Aorta (tissue), 5 donors: ENCODE results near the gene IKBKG. TPM values are rescaled to one million over a fixed set of nuclear protein-coding genes. Genes with fewer than 3 reads are reported as not detected.
"Not testable (repeated sequence)": the region's sequence is repeated elsewhere in the genome, so short reads cannot be mapped to it uniquely, and the experiment has no call there.

Experiments used
- ATAC-seq: fragments of 200-7000 bp; cut with Tn5 transposase; one replicate; pipeline ENCODE4 v1.9.1; 2022; ENCODE audit warnings: moderate library complexity; ENCODE audit not compliant: low FRiP score
- DNase-seq, 2 donors: peaks; one replicate each; pipeline ENCODE4 v3.0.0-alpha.2; 2020
- H3K27ac ChIP-seq, 2 donors: one replicate each; pipeline ENCODE4 v1.5.1; 2013; ENCODE audit warnings: low read length in 2 of 2, mild to moderate bottlenecking in 2 of 2, moderate library complexity in 2 of 2, control low read depth in 1 of 2, inconsistent platforms in 1 of 2, low read depth in 1 of 2
- H3K27me3 ChIP-seq, 2 donors: one replicate each; pipeline ENCODE4 v1.6.1; 2013; ENCODE audit warnings: control low read depth in 1 of 2, low read length in 1 of 2, mild to moderate bottlenecking in 1 of 2, moderate library complexity in 1 of 2; ENCODE audit not compliant: insufficient read depth in 2 of 2, control insufficient read depth in 1 of 2
- H3K36me3 ChIP-seq, 2 donors: one replicate each; pipeline ENCODE4 v1.6.1; 2013; ENCODE audit warnings: control low read depth in 1 of 2, low read length in 1 of 2, mild to moderate bottlenecking in 1 of 2; ENCODE audit not compliant: insufficient read depth in 2 of 2, control insufficient read depth in 1 of 2
- H3K4me1 ChIP-seq, 2 donors: one replicate each; pipeline ENCODE4 v1.6.1; 2013; ENCODE audit warnings: low read length in 2 of 2, control low read depth in 1 of 2, mild to moderate bottlenecking in 1 of 2, moderate library complexity in 1 of 2; ENCODE audit not compliant: insufficient read depth in 2 of 2, control insufficient read depth in 1 of 2
- H3K4me3 ChIP-seq, 2 donors: one replicate each; pipeline ENCODE4 v1.5.1; 2013; ENCODE audit warnings: low read length in 2 of 2, control low read depth in 1 of 2, mild to moderate bottlenecking in 1 of 2
- H3K9me3 ChIP-seq: one replicate; pipeline ENCODE4 v1.6.1; 2013; ENCODE audit warnings: mild to moderate bottlenecking, low read length; ENCODE audit not compliant: control insufficient read depth
- WGBS, 2 donors: extraction: QIAGEN DNeasy Blood & Tissue Kit; methylation state at CpG; one replicate each; pipeline ENCODE4 v1.1.7; 2013; 5-methylcytosine and 5-hydroxymethylcytosine counted together
- intact Hi-C, 2 donors: fragments of 100-400 bp; cut with DNase I; formaldehyde crosslinking; loops; one replicate each; pipeline versions ENCODE4 v1.14.2 to v1.15.0; 2022
- polyA plus RNA-seq, 2 donors: library from polyadenylated mRNA; stranded (reverse); fragments of 200-250 nt; gene quantifications; one replicate each; pipeline ENCODE4 v1.2.3, GENCODE V29; 2013
- total RNA-seq, 2 donors: library from RNA; stranded (reverse); fragmentation: NEBNext Ultra II Directional; extraction: Animal tissue kit (Norgen Biotek cat#: 25700); gene quantifications; one replicate each; pipeline ENCODE4 v1.2.1, GENCODE V29; 2021
- donor health status: healthy with polysubstance abuse.
- donor health status: Bipolar disorder and iron deficiency.
- donor health status: DM: no; HTN: no; CAD: no.
- donor health status: DM: no; HTN: no; CAD: no.
- donor health status: DM: yes; HTN: yes; CAD: no.

IKBKG gene
- total and polyA plus RNA-seq, 4 donors, result 12.0 to 51.3 (median 31.1) TPM

- H3K9me3 ChIP-seq, intact Hi-C loops, H3K4me1 ChIP-seq, ATAC-seq, H3K36me3 ChIP-seq, H3K27me3 ChIP-seq, H3K27ac ChIP-seq, DNase-seq, H3K4me3 ChIP-seq: not testable (repeated sequence)
- WGBS, 2 donors, result no CpG with 5 or more reads among the region's 10 CpGs
Observed at GRCh38 chrX:154562295-154562694, 14.9 kb downstream of the IKBKG start.

- H3K9me3 ChIP-seq, H3K27me3 ChIP-seq, H3K4me1 ChIP-seq, H3K36me3 ChIP-seq, intact Hi-C loops, H3K4me3 ChIP-seq, ATAC-seq, DNase-seq, H3K27ac ChIP-seq: not testable (repeated sequence)
- WGBS, 2 donors, result no CpG with 5 or more reads among the region's 11 CpGs
Observed at GRCh38 chrX:154570361-154570760, 22.9 kb downstream of the IKBKG start.

- H3K27me3 ChIP-seq, H3K4me3 ChIP-seq, ATAC-seq, H3K27ac ChIP-seq, H3K4me1 ChIP-seq, intact Hi-C loops, H3K36me3 ChIP-seq, H3K9me3 ChIP-seq, DNase-seq: not testable (repeated sequence)
- no CpG with 5 or more reads among the region's 10 CpGs for WGBS, 2 donors
Observed at GRCh38 chrX:154573061-154573460, 25.6 kb downstream of the IKBKG start.

- ATAC-seq, result peak; percentile 55
- no CpG with 5 or more reads among the region's 5 CpGs for WGBS, 2 donors
- H3K27me3 ChIP-seq, H3K4me3 ChIP-seq, H3K9me3 ChIP-seq, DNase-seq, H3K4me1 ChIP-seq, intact Hi-C loops, H3K36me3 ChIP-seq, H3K27ac ChIP-seq: not testable (repeated sequence)
Observed at GRCh38 chrX:154575076-154575475, 27.7 kb downstream of the IKBKG start.

- not testable (repeated sequence) for ATAC-seq
Observed at GRCh38 chrX:154582994-154583393, 35.6 kb downstream of the IKBKG start.

GRCh38 chrX:154584585-154585183 is 37.3 kb downstream of the IKBKG start, which contains the start of gene CTAG1A:
CTAG1A (plus strand) TSS chrX:154585133; CDS start chrX:154585207, 74 bp downstream.
- H3K9me3 ChIP-seq, H3K4me1 ChIP-seq, DNase-seq, H3K4me3 ChIP-seq, H3K36me3 ChIP-seq, intact Hi-C loops, H3K27me3 ChIP-seq, H3K27ac ChIP-seq: not testable (repeated sequence)
- WGBS, 2 donors, result no CpG with 5 or more reads among the region's 39 CpGs
- ATAC-seq, result peak; percentile 28

More at GRCh38 chrX:154582994-154583393, 35.6 kb downstream of the IKBKG start:
- H3K27me3 ChIP-seq, H3K9me3 ChIP-seq, H3K4me1 ChIP-seq, H3K4me3 ChIP-seq, DNase-seq, H3K27ac ChIP-seq, intact Hi-C loops, H3K36me3 ChIP-seq: not testable (repeated sequence)
- no CpG with 5 or more reads among the region's 8 CpGs for WGBS, 2 donors

GRCh38 chrX:154590415-154590814 is 43.0 kb downstream of the IKBKG start:
- intact Hi-C loops, H3K27me3 ChIP-seq, ATAC-seq, H3K4me1 ChIP-seq, DNase-seq, H3K4me3 ChIP-seq, H3K36me3 ChIP-seq, H3K9me3 ChIP-seq, H3K27ac ChIP-seq: not testable (repeated sequence)
- WGBS, 2 donors, result 53% methylated on average over 3 of the region's 13 CpGs; no CpG with 5 or more reads in 1 of the 2 donors

- no peaks in the 10 kb centered on the region for H3K9me3 ChIP-seq
- no peak overlapping the region for H3K4me3 ChIP-seq
- H3K27ac ChIP-seq, result no peak overlapping the region
- H3K27me3 ChIP-seq, result no peaks in the 10 kb centered on the region
- H3K36me3 ChIP-seq, result no peaks in the 10 kb centered on the region
- H3K4me1 ChIP-seq, result no peaks in the 10 kb centered on the region
- intact Hi-C loops, result no loop called here
- ATAC-seq (no peak), DNase-seq (peak in 1 of 2 donors; percentile 61)
- 85 to 90% methylated on average over 5 of the region's 5 CpGs for WGBS, 2 donors
Observed at GRCh38 chrX:154592505-154592904, 45.1 kb downstream of the IKBKG start.

GRCh38 chrX:154593201-154593600 is 45.8 kb downstream of the IKBKG start:
- intact Hi-C loops, result no loop called here
- no peaks in the 10 kb centered on the region for H3K4me1 ChIP-seq
- H3K36me3 ChIP-seq, result no peaks in the 10 kb centered on the region
- DNase-seq (peak in 1 of 2 donors; percentile 16), ATAC-seq (no peak)
- H3K4me3 ChIP-seq, result no peak overlapping the region
- H3K27me3 ChIP-seq, result no peaks in the 10 kb centered on the region
- no peaks in the 10 kb centered on the region for H3K9me3 ChIP-seq
- 80 to 87% methylated on average over 5 of the region's 5 CpGs for WGBS, 2 donors
- H3K27ac ChIP-seq, result no peak overlapping the region
